WERI-Rb-1 (cell line): ENCODE measurements around the gene CHST6.
"Not testable (repeated sequence)": the region's sequence is repeated elsewhere in the genome, so short reads cannot be mapped to it uniquely, and the experiment has no call there.

Experiments
- DNase-seq: peaks from one replicate; pipeline ENCODE4 v3.0.0-alpha.2; 2020
- H3K27ac ChIP-seq: fragments of 250-450 bp; sonication (Bioruptor Pico); 2 replicates; pipeline ENCODE4 v1.5.1; 2020; ENCODE audit warnings: mild to moderate bottlenecking, moderate library complexity
- H3K27me3 ChIP-seq: fragments of 250-450 bp; sonication (Bioruptor Pico); 2 replicates; pipeline ENCODE4 v1.5.1; 2021; ENCODE audit warnings: mild to moderate bottlenecking, low read depth, moderate library complexity; ENCODE audit not compliant: insufficient read depth, severe bottlenecking
- H3K36me3 ChIP-seq: fragments of 250-450 bp; sonication (Bioruptor Pico); 2 replicates; pipeline ENCODE4 v1.5.1; 2020; ENCODE audit warnings: mild to moderate bottlenecking, moderate library complexity
- H3K4me3 ChIP-seq: 2 replicates; pipeline ENCODE4 v1.5.1; 2011; ENCODE audit warnings: low read depth, mild to moderate bottlenecking, control low read depth, low read length
- H3K9me3 ChIP-seq: fragments of 250-450 bp; sonication (Bioruptor Pico); 2 replicates; pipeline ENCODE4 v1.5.1; 2021; ENCODE audit warnings: mild to moderate bottlenecking, moderate library complexity; ENCODE audit not compliant: severe bottlenecking
- TF ChIP-seq, protein P1 (sequence below): IDR thresholded peaks from 2 replicates; pipeline ENCODE4 v1.5.1; 2011; ENCODE audit warnings: low read depth, mild to moderate bottlenecking, control low read depth, inconsistent platforms, low read length

CHST6 gene

DNA sequence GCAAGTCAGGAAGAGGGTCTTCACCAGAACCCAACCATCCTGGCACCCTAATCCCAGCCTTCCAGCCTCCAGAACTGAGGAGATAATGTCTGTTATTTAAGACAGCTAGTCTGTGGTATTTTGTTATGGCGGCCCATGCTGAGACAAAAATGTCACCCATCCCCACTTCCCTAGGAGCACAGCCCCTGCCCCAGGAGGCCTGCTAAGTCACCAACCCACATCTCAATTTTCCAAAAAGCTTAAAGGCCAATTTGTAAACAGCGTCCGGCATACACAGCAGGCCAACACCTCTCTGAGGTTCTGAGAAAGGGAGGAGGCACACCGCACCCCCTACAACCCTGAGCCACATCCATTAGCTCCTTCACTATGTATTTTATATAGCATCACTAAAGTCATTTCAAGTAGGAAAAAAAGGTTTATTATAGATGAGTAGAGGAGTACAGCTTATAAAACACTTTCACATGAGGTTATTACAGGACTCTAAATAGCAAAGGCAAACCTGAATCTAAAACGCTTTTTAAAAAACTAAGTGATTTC lies 37.7 kb downstream of the CHST6 start:
- Histone ChIP-seq H3K27ac (peak overlapping the region; percentile 78), H3K36me3 (no peaks in the 10 kb centered on the region; the same call in 1 of the 2 replicates), H3K27me3 (no peaks in the 10 kb centered on the region), H3K9me3 (no peaks in the 10 kb centered on the region), H3K4me3 (no peak overlapping the region)
- DNase-seq: no peak
- TF ChIP-seq, protein P1, sequence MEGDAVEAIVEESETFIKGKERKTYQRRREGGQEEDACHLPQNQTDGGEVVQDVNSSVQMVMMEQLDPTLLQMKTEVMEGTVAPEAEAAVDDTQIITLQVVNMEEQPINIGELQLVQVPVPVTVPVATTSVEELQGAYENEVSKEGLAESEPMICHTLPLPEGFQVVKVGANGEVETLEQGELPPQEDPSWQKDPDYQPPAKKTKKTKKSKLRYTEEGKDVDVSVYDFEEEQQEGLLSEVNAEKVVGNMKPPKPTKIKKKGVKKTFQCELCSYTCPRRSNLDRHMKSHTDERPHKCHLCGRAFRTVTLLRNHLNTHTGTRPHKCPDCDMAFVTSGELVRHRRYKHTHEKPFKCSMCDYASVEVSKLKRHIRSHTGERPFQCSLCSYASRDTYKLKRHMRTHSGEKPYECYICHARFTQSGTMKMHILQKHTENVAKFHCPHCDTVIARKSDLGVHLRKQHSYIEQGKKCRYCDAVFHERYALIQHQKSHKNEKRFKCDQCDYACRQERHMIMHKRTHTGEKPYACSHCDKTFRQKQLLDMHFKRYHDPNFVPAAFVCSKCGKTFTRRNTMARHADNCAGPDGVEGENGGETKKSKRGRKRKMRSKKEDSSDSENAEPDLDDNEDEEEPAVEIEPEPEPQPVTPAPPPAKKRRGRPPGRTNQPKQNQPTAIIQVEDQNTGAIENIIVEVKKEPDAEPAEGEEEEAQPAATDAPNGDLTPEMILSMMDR: no peak

DNA sequence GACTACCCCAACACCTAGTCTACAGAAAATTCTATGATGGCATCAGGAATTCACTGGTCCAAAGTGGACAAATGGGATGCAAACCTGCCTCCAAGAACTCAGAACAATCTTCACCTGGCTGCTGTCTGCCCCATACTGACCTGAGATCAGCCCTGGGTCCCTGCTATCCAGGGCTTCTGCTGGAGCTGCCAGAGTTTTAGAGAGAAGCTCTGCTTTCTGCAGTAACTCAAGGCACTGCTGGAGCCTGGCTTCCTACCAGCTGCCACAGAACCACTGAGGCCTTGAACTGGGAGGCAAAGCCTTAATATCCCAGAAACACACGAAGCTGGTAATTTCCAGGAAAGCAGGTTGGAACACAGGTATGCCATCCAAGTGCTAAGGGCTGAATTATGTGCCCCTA lies 38.3 kb downstream of the CHST6 start:
- Histone ChIP-seq H3K9me3 (no peaks in the 10 kb centered on the region), H3K4me3 (no peak overlapping the region), H3K36me3 (no peaks in the 10 kb centered on the region; the same call in 1 of the 2 replicates), H3K27me3 (no peaks in the 10 kb centered on the region), H3K27ac (peak overlapping the region; percentile 78)
- peak; percentile 60 for DNase-seq
- TF ChIP-seq, protein P1: no peak

DNA sequence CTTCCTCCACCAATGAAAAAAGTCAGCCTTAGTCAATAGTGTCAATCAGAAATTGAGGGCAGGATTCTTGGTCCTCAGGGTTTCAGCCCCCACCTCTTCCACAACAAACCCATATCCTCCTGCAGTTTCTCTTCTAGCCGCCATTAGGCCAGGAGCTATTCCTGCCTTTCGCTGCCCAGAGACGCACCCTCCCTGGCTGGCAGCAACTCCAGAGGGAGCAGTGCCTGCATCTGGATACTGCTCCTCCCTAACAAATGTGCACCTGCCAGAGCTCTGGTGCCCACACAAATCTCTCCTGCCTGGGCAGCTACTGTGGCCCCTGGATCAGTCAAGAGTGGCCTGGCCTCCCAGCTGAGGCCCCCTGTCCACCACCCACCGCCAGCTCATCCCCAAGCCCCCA lies 38.8 kb downstream of the CHST6 start:
- H3K36me3 ChIP-seq, H3K9me3 ChIP-seq, DNase-seq, H3K4me3 ChIP-seq, H3K27me3 ChIP-seq: not testable (repeated sequence)
- H3K27ac ChIP-seq: peak overlapping the region; percentile 78

DNA sequence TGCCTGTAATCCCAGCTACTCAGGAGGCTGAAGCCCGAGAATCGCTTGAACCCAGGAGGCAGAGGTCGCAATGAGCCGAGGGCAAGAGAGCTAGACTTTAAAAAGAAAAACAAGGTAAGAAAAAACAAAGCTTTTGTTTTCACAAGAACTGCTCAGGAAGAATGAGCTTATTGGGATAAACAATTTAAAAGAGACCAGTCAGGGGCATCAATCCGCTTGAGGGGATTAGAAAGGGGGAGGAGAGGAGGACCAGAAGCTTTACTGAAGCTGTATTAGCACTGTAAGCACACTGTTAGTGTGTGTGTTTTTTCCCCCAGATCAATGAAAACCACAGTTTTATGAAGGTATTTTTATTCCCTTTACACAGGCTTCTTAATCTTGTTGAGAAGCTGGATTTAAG lies 39.6 kb downstream of the CHST6 start:
- H3K27ac ChIP-seq: peak overlapping the region; percentile 78
- H3K9me3 ChIP-seq: no peaks in the 10 kb centered on the region
- TF ChIP-seq, protein P1: no peak
- peaks cover 10% of the 10 kb centered on the region for H3K36me3 ChIP-seq
- DNase-seq: peak; percentile 56
- peak overlapping the region; percentile 42 for H3K4me3 ChIP-seq
- no peaks in the 10 kb centered on the region for H3K27me3 ChIP-seq

DNA sequence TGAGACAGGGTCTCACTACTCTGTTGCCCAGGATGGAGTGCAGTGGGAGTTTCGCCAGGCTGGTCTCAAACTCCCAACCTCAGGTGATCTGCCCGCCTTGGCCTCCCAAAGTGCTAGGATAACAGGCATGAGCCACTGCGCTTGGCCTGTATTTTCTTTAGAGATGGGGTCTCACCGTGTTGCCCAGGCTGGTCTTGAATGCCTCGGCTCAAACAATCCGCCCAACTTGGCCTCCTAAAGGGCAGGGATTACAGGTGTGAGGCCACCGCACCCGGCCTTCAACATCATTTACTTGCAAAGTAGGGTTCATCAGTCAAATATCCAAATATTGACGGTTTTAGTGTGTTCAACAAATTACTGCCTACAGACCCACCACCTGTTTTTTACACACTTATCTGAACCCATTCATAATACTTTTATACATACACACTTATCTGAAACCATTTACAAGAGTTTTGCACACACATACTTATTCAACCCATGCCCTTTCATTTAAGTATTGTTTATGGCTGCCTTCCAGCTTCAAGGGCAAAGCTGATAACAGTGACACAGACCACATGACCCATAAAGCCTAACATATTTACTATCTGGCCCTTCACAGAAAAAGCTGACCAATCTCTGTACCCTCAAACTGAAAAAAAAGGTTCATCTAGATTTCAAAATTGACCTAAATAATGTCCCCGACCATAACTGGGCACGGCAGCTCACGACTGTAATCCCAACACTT lies 42.6 kb downstream of the CHST6 start:
- TF ChIP-seq, protein P1: no peak
- no peak for DNase-seq
- Histone ChIP-seq H3K4me3 (no peak overlapping the region), H3K27ac (no peak overlapping the region), H3K27me3 (no peaks in the 10 kb centered on the region), H3K36me3 (peaks cover 23% of the 10 kb centered on the region), H3K9me3 (no peaks in the 10 kb centered on the region)

DNA sequence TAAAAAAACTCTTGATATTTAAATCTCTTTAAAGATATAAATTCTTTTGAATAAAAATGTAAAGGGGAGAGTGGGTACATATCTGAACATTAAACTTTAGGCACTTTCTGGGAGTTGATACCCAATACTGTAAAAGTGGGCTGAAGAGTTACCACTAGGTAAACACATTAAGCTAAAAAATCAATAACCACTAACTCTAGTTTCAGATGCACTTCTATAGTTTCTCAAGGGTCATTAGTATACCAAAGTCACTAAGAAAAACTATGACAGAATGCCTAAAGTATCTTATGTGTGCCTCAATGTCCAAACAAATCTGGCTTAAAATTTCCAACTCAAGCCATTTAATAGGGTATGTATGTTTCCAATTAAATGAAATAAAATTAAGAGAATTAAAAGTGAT lies 48.8 kb downstream of the CHST6 start:
- Histone ChIP-seq H3K27ac (no peak overlapping the region), H3K36me3 (peaks cover 33% of the 10 kb centered on the region), H3K27me3 (no peaks in the 10 kb centered on the region), H3K9me3 (no peaks in the 10 kb centered on the region), H3K4me3 (no peak overlapping the region)
- no peak for DNase-seq
- TF ChIP-seq, protein P1: no peak
